ENCODE results near the gene CD2BP2. TPM values are rescaled to one million over a fixed set of nuclear protein-coding genes. Genes with fewer than 3 reads are reported as not detected.
A peak's percentile ranks its signal among the peaks of the same experiment; 100 is the strongest.

CD2BP2 gene
- total and polyA plus RNA-seq, 2 of the 13 experiments (the other 11 are each of a cell fraction or from before 2014, with no cell fraction given) = 24.9 to 54.6 TPM

DNA sequence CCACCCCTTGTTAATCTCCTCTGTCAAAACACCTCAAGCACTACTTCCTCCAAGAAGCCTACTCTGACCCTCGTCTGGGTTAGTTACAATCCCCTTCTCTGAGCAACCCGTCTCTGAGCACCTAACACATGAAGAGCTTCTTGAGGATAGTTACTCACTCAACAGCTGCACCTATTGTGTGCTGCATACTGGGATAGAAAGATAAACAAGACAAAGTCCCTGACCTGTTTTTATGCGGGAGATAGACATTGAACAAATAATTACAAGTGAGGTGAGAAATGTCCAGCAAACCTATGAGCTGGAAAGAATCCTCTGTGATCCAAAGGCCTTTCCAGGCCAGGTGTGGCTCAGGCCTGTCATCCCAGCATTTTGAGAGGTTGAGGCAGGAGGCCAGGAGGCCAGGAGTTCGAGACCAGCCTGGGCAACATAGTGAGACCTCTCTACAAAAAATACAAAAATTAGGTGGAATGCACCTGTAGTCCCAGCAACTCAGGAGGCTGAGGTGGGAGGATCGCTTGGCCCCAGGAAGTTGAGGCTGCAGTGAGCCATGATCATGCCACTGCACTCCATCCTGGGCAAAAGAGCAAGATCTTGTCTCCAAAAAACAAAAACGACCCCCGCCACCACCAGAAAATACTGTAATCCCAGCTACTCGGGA, 46.8 kb upstream of the CD2BP2 start (continued):
- TF ChIP-seq, protein P1, sequence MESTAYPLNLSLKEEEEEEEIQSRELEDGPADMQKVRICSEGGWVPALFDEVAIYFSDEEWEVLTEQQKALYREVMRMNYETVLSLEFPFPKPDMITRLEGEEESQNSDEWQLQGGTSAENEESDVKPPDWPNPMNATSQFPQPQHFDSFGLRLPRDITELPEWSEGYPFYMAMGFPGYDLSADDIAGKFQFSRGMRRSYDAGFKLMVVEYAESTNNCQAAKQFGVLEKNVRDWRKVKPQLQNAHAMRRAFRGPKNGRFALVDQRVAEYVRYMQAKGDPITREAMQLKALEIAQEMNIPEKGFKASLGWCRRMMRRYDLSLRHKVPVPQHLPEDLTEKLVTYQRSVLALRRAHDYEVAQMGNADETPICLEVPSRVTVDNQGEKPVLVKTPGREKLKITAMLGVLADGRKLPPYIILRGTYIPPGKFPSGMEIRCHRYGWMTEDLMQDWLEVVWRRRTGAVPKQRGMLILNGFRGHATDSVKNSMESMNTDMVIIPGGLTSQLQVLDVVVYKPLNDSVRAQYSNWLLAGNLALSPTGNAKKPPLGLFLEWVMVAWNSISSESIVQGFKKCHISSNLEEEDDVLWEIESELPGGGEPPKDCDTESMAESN (CRISPR knock-in tag; conservative IDR thresholded peaks at IDR 0.05) = peak; percentile 34; the same call in 1 of the 2 replicates
- TF ChIP-seq ZNF788 (CRISPR knock-in tag; IDR thresholded peaks at IDR 0.05; ENCODE audit: borderline replicate concordance) = peak; percentile 76; the same call in 1 of the 2 replicates

DNA sequence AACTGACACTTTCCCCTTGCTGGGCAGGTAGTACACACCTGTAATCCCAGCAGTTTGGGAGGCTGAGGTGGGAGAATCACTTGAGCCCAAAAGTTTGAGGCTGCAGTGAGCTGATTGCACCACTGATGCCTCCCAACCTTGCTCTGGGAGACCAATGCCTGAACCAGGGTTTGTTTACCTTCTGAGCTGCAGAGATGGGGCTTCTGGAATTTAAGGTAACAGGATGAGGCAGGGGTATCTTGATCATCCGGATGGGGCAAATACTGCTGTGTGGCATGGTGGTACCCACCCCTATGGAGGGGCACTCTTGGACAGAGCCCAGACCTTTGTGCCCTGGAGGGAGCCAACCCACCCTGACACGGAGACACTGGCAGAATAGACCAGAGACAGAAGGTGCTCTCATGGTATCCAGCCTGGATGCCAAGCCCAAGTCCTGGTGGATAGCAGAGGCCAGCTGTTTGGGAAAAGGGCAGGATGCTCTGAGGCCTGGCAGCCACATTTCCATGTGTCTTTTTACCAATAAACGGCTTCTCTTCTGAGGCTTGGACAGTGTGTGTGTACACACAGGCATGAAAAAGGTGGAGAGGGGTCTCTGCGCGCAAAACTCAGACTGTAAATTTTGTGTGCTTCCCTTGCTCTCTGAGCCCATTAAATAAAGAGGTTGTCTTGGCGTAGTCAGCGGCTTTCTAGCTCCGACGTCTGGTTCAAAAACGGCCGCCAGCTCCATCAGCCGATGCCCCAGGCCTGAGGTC, 44.5 kb upstream of the CD2BP2 start:
- in situ Hi-C loops (cut with HindIII; ENCODE audit: extremely low pct_ligation_motif_present, low pct_unique_long_range_greater_than_20kb) (no loop called here), intact Hi-C loops (cut with micrococcal nuclease; ENCODE audit: unreplicated experiment) (loop anchor here (1.0 kb wide), 1 partner anchor 10 kb away; no protein-coding TSS in a partner anchor)
- Histone ChIP-seq H3K27ac (ENCODE audit: extremely low read length, insufficient read depth, low read length) (peak overlapping the region; percentile 87), H3K9ac (ENCODE audit: insufficient read depth, low read depth, low read length) (peak overlapping the region; percentile 82), H3K9me3 (ENCODE audit: low read length) (no peaks in the 10 kb centered on the region), H3K4me1 (ENCODE audit: insufficient read depth, low read length) (peaks cover 51% of the 10 kb centered on the region), H3K4me3 (replicated peaks in 1 of 3; ENCODE audit: insufficient read depth in 1 of 3, low read depth in 2 of 3, low read length in 3 of 3) (peak overlapping the region; percentile 44 to 80 (median 74); a peak in 5 of 6 replicates), H2AFZ (ENCODE audit: low read length) (no peak overlapping the region), H3K79me2 (ENCODE audit: insufficient read depth, low read length) (peaks cover 17% of the 10 kb centered on the region), H4K20me1 (ENCODE audit: insufficient read depth, low read length) (no peaks in the 10 kb centered on the region; the same call in 1 of the 2 replicates), H3K4me2 (ENCODE audit: low read depth, low read length) (peak overlapping the region; percentile 84), H3K36me3 (replicated peaks in 1 of 2; ENCODE audit: control insufficient read depth in 1 of 2, insufficient read depth in 2 of 2, low read length in 2 of 2) (peaks cover 3 to 17% of the 10 kb centered on the region in 2 experiments; a peak in 4 of 5 replicates), H3K27me3 (ENCODE audit: control insufficient read depth in 1 of 2, insufficient read depth in 2 of 2, low read length in 2 of 2) (no peaks in the 10 kb centered on the region)
- POLR2A ChIA-PET = interaction anchor here (1.4 to 2.9 kb wide), 2 partner anchors 8 to 10 kb away, joined by 3 to 16 read pairs; partner anchors contain the start of gene ZNF771
- ATAC-seq = no peak
- CTCF ChIA-PET (ENCODE audit: low intra/inter-chr PET ratio, low total read pairs) = no interaction called here
- no peak for DNase-seq (ENCODE audit: low spot score)
- no peak for FAIRE-seq
- 58% methylated on average over 9 of the region's 12 CpGs for WGBS (ENCODE audit: low lambda C conversion rate)
- BruUV-seq (replicated peaks) = no TSS peak
- TF ChIP-seq ATF7-NPFF (CRISPR knock-in tag; IDR thresholded peaks at IDR 0.05; ENCODE audit: low read depth) (0 out of 2 replicates have a peak, but pooled peaks have one; percentile 33), ZBTB20 (CRISPR knock-in tag; IDR thresholded peaks at IDR 0.05; ENCODE audit: borderline replicate concordance, low read depth) (peak; percentile 11; the same call in 1 of the 2 replicates), ZNF3 (CRISPR knock-in tag; IDR thresholded peaks at IDR 0.05) (peak; percentile 71; the same call in 1 of the 2 replicates), SP5 (CRISPR knock-in tag; IDR thresholded peaks at IDR 0.05; ENCODE audit: borderline replicate concordance, low read depth) (no peak), MAF1 (CRISPR knock-in tag; IDR thresholded peaks at IDR 0.05; ENCODE audit: borderline replicate concordance) (no peak), ZNF670 (CRISPR knock-in tag; IDR thresholded peaks at IDR 0.05; ENCODE audit: borderline replicate concordance) (no peak), ARNT (IDR thresholded peaks at IDR 0.05) (no peak), PITX1 (CRISPR knock-in tag; IDR thresholded peaks at IDR 0.05) (0 out of 2 replicates have a peak, but pooled peaks have one; percentile 9), SIN3B (IDR thresholded peaks at IDR 0.05; ENCODE audit: low read length) (no peak), ZNF138 (CRISPR knock-in tag; IDR thresholded peaks at IDR 0.05; ENCODE audit: low read depth) (peak; percentile 35; the same call in 1 of the 2 replicates), POLR2AphosphoS5 (IDR thresholded peaks at IDR 0.05; ENCODE audit: low read depth, low read length) (0 out of 2 replicates have a peak, but pooled peaks have one; percentile 1), PRPF4 (IDR thresholded peaks at IDR 0.05; ENCODE audit: low read depth, low read length, poor library complexity, severe bottlenecking) (peak; percentile 26)
- TF ChIP-seq, protein P2, sequence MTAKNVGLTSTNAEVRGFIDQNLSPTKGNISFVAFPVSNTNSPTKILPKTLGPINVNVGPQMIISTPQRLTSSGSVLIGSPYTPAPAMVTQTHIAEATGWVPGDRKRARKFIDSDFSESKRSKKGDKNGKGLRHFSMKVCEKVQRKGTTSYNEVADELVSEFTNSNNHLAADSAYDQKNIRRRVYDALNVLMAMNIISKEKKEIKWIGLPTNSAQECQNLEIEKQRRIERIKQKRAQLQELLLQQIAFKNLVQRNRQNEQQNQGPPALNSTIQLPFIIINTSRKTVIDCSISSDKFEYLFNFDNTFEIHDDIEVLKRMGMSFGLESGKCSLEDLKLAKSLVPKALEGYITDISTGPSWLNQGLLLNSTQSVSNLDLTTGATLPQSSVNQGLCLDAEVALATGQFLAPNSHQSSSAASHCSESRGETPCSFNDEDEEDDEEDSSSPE (CRISPR knock-in tag; IDR thresholded peaks at IDR 0.05) = no peak
- TF ChIP-seq, protein P3, sequence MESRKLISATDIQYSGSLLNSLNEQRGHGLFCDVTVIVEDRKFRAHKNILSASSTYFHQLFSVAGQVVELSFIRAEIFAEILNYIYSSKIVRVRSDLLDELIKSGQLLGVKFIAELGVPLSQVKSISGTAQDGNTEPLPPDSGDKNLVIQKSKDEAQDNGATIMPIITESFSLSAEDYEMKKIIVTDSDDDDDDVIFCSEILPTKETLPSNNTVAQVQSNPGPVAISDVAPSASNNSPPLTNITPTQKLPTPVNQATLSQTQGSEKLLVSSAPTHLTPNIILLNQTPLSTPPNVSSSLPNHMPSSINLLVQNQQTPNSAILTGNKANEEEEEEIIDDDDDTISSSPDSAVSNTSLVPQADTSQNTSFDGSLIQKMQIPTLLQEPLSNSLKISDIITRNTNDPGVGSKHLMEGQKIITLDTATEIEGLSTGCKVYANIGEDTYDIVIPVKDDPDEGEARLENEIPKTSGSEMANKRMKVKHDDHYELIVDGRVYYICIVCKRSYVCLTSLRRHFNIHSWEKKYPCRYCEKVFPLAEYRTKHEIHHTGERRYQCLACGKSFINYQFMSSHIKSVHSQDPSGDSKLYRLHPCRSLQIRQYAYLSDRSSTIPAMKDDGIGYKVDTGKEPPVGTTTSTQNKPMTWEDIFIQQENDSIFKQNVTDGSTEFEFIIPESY (CRISPR knock-in tag; IDR thresholded peaks at IDR 0.05) = 0 out of 2 replicates have a peak, but pooled peaks have one; percentile 28
